ENCODE data around the gene KCNQ1.

Gene KCNQ1

GRCh38 chr11:2743427-2744110 is 298.8 kb downstream of the KCNQ1 start:
- no peak for DNase-seq (ENCODE audit: low read depth in 2 of 2)

- DNase-seq (ENCODE audit: low read depth in 2 of 2), result no peak
Observed at GRCh38 chr11:2744166-2744565, 299.4 kb downstream of the KCNQ1 start.

- DNase-seq (ENCODE audit: low read depth in 2 of 2), result no peak
Observed at GRCh38 chr11:2745511-2745910, 300.7 kb downstream of the KCNQ1 start.

- DNase-seq (ENCODE audit: low read depth in 2 of 2), result no peak
Observed at GRCh38 chr11:2746401-2747247, 301.8 kb downstream of the KCNQ1 start.

- DNase-seq (ENCODE audit: low read depth in 2 of 2), result no peak
Observed at GRCh38 chr11:2747248-2748027, 302.6 kb downstream of the KCNQ1 start.

- no peak for DNase-seq (ENCODE audit: low read depth in 2 of 2)
Observed at GRCh38 chr11:2748061-2748813, 303.4 kb downstream of the KCNQ1 start.

GRCh38 chr11:2748814-2749554 is 304.2 kb downstream of the KCNQ1 start:
- DNase-seq (ENCODE audit: low read depth in 2 of 2), result no peak

- DNase-seq (ENCODE audit: low read depth in 2 of 2), result no peak
Observed at GRCh38 chr11:2750101-2750681, 305.4 kb downstream of the KCNQ1 start.

- no peak for DNase-seq (ENCODE audit: low read depth in 2 of 2)
Observed at GRCh38 chr11:2750682-2751522, 306.1 kb downstream of the KCNQ1 start.

GRCh38 chr11:2751523-2752203 is 306.9 kb downstream of the KCNQ1 start:
- DNase-seq (ENCODE audit: low read depth in 2 of 2), result no peak

GRCh38 chr11:2752204-2752770 is 307.5 kb downstream of the KCNQ1 start:
- no peak for DNase-seq (ENCODE audit: low read depth in 2 of 2)

GRCh38 chr11:2752923-2753322 is 308.1 kb downstream of the KCNQ1 start:
- no peak for DNase-seq (ENCODE audit: low read depth in 2 of 2)

- no peak for DNase-seq (ENCODE audit: low read depth in 2 of 2)
Observed at GRCh38 chr11:2754008-2754407, 309.2 kb downstream of the KCNQ1 start.

- DNase-seq (ENCODE audit: low read depth in 2 of 2), result no peak
Observed at GRCh38 chr11:2755071-2755470, 310.3 kb downstream of the KCNQ1 start.

GRCh38 chr11:2758751-2759150 is 313.9 kb downstream of the KCNQ1 start:
- no peak for DNase-seq (ENCODE audit: low read depth in 2 of 2)

GRCh38 chr11:2759228-2760195 is 314.7 kb downstream of the KCNQ1 start:
- DNase-seq (ENCODE audit: low read depth in 2 of 2), result no peak

GRCh38 chr11:2760196-2760871 is 315.5 kb downstream of the KCNQ1 start:
- DNase-seq (ENCODE audit: low read depth in 2 of 2), result no peak

Measured in stimulated activated CD8-positive, alpha-beta memory T cell treated with anti-CD3 and anti-CD28 coated beads, Interleukin-7, amount 100 ng/mL, for 1 hour (primary cell).